HG03066 (cell line): ENCODE measurements around the gene C11orf68.

Experiments
- ATAC-seq: cut with Tn5 transposase; IDR thresholded peaks from one replicate; pipeline ENCODE4 v1.9.1; 2021; ENCODE audit warnings: low read depth; ENCODE audit not compliant: unreplicated experiment

The C11orf68 gene

DNA sequence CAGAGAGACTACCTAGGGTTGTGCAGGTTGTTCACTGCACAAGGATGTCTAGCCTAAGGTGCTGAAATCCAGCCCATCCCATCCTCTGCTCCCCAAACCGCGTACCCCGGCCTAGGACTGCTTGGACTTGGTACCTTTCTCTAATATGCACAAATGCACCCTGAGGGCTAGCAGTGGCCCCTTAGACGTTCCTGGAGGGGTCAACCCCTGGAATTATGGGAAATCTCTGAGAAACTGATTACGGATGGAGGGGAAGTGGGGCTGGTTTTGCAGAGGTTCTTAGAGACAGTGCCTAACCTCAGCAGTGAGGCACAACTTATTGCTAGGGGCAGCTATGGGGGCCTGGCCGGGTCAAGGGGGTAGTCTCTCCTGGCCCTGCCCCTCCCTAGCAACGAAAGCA, 2.5 kb downstream of the C11orf68 start:
- no peak for ATAC-seq

DNA sequence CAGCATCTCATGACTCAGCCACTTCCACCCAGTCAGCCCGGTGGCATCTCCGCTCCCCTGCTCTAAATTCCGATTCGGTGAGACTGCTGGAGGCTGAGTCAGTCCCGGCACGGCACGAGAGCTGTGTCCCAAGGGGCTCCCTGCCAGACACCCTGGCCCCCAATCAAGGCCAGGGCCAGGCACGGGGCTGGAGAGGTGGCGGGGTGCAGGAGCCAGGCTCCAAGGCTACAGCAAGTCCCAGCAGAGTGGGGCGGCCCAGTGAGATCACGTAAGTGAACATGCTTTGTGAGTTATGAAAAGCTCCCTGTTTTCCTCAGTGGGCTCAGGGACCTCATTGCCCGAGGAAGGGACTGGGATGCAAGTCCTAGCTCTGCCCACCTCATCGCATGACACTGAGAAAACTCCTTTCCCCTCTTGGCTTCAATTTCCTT, 3.0 kb downstream of the C11orf68 start:
- ATAC-seq: no peak

DNA sequence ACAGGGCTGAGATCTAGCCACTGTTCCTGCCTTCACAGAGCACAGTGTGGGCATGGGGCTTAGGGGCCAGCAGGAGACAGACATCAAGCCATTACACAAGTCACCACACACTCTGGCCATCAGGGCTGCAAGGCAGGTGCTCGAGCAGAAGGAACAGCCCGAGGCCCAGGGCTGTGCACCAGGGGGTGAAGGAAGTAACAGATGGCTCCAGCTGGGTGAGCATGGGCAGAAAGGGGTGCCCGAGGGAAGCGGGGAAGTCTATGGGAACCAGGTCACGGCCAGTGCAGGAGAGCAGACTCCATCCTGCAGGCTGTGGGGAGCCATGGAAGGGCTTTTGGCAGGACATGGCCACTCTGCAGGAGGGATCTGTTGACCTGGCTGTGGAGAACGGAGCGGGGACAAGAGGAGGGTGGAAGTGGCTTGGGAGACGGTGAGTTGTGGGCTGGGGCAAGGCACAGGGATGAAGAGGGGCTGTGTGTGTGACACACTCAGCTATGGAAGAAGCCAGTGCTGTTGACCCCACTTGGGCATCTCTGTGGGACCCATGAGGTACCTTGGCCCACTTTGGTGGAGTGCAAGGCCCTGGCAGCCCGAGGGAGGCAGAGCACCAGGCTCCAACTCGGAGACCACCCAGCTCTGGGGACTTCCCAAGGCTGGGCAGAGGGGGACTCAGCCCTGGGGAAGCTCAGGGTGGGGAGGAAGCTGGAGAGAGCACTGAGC, 3.6 kb downstream of the C11orf68 start:
- ATAC-seq: no peak

DNA sequence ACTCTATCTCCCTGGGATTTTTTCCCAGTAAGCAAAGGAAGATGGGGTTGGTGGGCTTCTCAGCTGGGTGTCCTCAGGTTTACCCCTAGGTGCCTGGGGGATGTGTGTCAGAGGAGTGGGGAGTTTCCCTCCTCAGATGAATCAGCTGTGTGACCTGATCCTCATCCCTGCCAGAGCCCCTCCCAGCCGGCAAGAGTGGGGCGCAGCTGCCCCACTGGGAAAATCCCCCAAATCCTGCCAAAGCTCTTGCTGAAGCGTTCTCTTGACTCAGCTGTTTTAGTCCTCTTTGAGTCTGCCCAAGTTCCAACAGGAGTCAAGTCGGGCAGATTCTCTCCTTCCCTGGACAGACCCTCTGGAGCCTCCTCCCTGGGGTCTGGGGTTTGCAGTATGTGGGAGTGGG, 6.0 kb downstream of the C11orf68 start:
- no peak for ATAC-seq

DNA sequence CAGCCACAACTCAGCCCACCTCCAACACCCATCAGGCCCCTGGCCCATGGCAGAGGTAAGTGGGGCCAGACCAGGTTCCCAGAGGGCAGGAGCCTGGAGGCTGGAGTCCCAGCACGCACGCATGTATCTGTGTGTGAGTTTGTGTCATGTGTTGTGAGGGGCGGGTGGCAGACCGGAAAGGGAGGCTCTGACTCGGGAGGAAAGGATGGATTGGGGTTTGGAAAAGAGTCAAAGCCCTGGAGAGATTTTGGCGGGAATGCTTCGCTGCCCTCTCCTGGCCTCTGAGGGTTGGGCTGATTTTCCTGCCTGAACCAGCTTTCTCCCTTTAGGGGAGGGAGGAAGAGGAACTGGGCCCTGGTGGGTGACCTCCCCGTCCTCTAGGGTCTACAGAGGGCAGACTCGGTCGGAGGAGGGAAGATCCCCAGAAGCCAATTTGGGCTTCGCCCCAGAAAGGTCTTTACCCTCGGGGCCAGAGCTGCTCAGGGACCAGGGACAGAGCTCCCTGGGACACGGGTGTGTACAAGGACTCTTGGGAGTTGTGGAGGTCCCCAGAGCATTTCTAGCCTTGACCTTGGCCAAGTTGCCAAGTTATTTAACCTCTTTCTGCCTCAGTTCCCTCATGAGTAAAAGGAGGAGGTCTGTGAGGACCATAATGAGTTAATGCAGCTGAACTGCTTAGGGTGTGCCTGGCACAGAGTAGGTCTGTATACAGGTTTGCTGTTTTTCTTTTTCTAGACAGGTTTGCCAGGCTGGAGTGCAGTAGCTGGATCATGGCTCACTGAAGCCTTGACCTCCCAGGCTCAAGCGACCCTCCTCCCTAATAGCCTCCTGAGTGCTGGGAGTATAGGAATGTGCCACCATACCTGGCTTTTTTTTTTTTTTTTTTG, 6.9 kb downstream of the C11orf68 start:
- no peak for ATAC-seq

DNA sequence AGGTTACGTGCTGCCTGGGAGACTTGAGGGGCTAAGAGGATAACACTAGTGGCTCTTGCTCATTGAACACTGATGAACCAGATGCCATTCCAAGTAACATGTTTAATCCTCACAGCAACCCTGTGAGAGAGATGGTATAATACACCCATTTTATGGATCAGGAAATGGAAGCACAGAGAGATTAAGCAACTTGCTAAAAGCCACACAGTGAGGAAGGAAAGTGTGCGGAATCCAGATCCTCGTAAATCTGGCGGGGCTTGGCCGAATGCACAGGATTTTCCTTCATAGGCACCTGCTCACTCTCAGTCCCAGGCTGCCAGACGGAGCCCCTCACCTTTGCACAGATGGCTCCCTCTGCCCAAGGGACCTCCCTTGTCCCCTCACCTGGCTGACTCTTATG, 11.0 kb downstream of the C11orf68 start:
- ATAC-seq: no peak

DNA sequence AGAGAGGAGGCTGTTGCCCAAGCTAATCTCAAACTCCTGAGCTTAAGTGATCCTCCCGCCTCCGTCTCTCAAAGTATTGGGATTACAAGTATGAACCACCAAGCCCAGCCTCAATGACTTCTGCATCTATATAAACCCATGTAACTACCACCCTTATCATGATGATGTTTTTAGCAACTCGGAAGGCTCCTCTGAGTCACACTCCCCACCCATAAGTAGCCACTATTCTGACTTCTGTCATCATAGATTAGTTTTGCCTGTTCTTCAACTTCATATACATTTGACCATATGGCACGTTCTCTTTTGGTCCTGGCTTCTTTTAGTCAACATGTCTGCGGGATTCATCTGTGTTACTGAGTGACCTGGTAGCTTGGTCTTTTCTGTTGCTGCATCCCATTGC, 12.3 kb downstream of the C11orf68 start:
- ATAC-seq: no peak

DNA sequence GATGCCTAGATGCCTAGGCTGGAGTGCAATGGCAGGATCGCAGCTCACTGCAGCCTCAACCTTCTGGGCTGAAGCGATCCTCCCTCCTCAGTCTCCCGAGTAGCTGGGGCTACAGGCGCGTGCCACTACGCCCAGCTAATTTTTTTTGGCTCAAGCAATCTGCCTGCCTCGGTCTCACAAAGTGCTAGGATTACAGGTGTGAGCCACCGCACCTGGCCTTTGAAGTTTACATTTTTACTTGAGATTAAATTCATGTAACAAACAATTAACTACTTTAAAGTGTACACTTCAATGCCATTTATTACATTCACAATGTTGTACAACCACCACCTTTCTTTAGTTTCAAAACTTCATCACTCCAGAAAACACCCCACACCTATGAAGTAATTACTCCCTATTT, 15.1 kb downstream of the C11orf68 start:
- no peak for ATAC-seq

DNA sequence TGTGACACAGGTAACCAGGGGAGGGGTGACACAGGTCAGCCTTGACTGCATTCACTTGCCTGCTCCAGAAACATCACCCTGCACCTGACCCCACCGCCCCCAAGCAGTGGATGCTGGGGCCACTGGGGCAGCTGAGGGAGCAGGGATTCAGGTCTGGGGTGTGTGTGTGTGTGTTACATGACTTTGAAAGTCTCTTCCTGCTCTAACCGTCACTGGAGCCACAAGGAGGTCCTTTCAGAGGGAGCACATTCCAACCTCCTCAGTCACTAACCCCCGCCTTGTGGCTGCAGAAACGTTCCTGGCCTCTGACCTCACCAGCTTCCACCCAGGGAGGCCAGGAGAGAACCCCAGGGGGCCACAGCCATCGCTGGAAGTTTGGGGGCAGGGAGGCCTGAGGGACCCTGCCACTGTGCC, 15.8 kb downstream of the C11orf68 start:
- no peak for ATAC-seq

DNA sequence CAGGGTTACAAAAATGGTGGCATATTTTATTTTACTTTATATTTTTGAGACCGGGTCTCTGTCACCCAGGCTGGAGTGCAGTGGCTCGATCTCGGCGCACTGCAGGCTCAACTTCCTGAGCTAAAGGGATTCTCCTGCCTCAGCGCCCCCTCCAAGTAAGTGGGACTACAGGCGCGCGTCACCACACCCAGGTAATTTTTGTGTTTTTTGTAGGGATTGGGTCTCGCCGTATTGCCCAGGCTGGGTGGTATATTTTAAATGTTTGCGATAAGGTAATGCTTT, 18.0 kb downstream of the C11orf68 start:
- ATAC-seq: no peak

DNA sequence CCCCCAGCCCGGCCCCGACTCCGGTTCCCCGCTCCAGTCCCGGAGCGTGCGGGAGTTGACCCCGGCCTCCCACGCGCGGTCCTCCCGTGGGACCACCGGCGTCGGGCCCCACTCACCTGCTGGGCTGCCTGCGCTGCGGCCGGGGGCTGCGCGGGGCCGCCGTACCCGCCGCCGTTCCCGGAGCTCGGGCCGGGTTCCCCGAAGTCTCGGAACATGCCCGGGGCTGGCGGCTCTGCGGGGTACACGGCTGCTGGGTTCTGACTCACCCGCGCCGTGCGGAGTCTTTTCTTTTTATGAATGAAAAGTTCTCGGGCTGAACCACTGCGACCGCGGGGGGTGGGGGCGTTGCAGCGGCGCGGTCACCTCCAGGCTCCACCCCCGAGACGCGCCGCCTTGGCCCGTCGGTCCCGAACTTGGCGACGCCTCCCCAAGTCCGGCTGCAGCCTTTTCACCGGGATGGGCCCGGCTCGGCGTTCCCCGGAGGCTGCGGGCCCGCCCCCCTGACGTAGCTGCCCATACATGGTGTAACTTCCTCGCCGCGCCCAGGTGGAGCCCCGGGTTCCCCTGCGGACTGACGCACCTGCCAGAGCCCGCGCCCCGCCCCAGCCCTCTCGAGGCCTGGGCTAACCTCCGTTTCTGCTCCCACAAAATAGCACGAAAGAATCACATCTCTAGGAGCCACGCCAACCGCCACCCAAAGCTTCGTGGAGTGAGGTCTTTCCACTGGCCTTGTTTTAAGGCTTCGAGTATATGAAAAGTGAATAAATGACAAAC, 18.6 kb downstream of the C11orf68 start, which contains the start of gene FOSL1:
TSS of gene FOSL1 (minus strand) at position 264 of the 774 bp plus-strand sequence. CDS start at position 215, 49 bp downstream.
- peak; percentile 77 for ATAC-seq

DNA sequence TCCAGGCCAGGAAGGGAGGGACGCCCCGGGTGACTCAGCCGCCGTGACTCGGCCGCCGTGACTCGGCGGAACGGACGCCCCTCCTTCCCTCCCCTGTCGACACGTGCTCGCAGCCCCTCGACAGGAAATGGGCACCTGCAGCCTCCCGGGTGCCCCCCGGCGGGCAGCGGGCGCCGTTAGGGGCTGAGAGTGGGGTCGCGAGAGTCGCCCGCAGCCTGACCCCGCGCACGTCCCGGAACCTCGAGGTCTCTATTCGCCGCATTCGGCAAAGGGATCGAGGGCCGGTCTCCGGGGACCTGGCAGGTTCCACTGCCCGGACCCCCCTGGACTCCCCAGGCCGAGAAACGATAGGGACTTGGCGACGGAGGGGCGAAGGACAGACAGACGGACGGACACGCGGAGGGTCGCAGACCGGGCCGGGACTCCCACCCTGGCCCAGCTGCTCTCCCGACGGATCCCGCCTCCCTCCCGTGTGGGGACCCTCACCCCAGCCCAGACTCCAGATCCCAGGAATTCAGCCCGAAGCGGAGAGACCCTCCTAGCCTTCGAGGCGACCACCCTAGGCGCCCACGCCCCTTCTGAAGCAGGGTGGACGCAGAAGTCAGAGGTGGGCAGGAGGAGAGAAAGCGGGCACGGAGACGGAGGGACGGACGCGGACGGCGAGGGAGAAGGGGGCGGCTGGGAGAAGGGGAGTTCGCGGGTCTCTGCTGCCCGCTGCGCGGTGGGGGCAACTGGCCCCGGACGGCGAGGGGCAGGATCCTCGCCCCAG, 19.3 kb downstream of the C11orf68 start:
- ATAC-seq: no peak

DNA sequence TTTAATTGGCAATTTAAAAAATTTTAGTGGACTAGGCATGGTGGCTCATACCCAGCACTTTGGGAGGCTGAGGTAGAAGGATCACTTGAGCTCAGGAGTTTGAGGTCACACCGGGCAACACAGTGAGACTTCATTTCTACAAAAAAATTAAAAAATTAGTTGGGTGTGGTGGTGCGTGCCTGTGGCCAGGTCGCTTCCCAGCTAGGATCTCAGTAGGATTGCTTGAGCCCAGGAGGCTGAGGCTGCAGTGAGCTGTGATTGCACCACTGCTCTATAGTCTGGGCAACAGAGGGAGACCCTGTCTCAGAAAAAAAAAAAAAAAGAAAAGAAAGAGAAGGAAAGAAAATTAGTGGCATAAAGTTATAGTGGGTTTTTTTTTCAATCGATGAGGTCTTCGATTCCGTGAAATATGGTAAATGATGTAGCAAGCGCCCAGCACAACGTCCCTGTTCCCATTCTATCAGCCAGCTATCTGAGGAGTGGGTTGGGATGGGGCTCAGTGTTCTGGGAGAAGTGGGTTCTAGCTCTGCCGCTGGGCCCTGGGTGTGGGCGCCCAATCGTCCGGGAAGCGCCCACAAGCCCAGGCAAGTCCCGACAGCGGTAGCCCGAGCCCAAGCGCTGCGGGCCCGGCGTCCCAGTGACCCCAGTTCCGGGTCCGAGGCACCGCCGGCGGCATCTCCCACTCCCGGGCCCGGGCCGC, 20.1 kb downstream of the C11orf68 start:
- ATAC-seq: no peak

DNA sequence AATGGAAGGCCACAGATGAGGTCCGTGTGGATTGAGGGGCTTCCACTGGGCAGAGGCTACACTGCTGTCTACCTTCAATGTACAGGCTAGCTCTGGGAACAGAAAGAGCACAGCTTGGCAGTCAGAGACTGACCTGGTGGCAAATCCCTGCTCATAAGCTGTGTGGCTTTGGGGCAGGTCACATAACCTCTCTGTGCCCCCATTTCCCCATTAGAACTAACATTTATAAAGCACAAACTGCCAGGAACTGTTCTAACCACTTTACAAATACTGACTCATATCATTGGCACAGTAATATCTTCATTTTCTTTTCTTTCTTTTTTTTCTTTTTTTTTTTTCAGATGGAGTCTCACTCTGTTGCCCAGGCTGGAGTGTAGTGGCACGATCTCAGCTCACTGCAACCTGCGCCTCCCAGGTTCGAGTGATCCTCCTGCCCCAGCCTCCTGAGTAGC, 21.8 kb downstream of the C11orf68 start:
- ATAC-seq: no peak

DNA sequence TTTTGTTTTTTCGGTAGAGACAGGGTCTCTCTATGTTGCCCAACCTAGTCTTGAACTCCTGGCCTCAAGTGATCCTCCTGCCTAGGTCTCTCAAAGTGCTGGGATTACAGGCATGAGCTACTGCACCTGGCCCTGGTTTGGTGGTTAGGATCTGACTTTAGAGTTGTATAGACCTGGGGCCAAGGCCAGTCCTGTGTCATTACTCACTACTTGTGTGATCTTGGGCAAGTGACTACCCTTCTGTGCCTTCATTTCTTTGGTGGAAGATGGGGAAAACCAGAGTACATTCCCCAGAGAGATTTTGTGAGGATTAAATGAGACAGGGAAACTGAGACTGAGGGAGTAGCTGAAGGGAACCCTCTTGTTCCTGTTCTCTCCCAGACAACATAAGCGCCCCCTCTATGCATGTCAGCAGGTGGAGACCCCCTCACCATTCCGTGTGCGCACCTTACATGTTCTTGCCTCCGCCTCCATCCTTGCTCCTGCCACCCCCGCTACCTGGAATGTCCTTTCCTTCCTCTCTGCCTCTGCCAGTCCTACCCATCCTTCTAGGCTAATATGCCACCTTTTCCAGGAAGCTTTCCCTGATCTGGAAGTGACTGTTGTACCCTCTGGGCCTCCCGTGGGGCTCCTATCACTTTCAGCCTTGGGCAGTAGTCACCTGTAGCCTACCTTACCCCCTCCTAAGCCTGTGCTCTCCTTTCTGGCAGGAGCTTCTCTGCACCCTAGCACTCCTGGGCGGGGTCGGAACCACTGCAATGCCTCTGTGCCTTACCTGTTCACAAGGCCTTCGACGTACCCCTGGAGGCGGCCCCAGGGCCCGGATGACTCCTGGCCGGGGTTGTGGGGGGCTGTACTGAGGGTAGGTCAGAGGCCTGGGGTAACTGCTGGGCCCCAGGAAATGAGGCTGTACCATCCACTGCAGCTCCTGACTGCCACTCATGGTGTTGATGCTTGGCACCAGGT, 22.5 kb downstream of the C11orf68 start:
- ATAC-seq: no peak

DNA sequence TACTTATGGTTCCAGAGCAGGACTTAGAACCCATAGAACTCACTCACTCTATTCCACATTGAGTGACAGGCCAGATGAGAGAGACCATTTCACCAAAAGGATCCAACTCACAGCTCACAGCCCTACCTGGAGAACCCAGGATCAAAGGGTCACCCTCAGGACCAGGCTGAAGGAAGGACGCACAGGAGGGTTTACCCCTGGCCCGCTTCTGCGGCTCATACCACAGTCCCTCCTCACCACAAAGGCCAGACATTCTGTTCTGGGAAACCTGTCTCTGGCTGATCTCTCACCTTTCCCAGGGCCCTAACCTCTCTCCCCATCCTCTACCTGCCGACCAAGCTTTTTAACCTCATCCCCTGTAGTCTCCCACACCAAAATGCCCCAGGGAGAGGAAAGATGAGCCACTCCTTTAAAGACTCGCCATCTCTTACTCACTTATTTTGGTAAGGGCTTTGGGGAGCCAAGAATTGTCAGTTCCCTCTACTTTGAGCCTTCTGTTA, 23.3 kb downstream of the C11orf68 start:
- no peak for ATAC-seq

DNA sequence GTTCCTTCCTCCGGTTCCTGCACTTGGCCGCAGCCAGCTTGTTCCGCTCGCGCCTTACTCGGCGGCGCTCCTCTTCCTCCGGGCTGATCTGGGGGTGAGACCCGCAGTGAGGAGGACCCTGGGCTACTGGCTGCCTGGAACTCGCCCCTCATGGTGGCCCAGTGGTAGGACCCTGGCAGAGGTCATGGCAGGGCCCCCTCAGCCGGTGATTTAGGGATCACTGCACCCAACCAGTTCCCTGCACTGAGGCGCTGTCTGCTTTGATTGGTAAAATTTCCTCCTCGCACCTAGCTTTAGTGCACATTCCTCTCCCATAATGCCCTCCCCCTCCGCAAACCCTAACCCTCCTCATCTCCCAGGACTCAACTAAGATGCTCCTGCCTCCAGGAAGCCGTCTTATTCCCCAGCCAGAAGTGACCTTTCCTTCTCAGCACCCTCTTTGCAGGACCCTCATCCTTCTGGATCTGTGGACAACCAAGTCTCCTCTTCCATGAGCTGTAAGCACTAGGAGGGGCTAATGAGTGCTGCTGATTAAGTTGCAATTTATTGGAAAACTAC, 24.7 kb downstream of the C11orf68 start:
- no peak for ATAC-seq

DNA sequence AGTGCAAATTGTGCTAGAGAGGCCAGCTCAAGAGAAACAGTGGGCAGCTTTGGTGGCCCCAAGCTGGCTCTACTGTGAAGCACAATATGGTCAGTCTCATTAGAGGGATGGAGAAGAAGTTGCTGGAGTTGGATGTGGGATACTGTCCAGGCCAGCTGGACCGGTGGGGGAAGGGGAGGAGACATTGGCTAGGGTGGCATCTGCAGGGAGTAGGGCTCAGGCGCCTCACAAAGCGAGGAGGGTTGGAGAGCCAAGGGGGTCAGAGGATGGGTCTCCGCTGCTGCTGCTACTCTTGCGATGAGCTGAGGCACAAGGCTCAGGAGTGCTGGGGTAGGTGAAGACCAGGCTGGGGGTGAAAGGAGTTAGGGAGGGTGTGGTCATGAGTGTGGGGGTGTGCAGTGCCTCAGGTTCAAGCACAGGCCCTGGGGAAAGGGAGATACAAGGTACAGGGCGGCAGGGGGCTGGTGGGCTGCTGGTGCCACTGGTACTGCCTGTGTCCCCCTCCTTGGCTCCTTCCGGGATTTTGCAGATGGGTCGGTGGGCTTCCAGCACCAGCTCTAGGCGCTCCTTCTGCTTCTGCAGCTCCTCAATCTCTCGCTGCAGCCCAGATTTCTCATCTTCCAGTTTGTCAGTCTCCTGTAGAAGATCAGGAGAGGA, 26.1 kb downstream of the C11orf68 start:
- ATAC-seq: no peak
